ENCODE data around the gene PHACTR4.

- TF ChIP-seq ZNF263 (CRISPR knock-in tag; IDR thresholded peaks at IDR 0.05; ENCODE audit: low read depth) (no peak), CREB1 (CRISPR knock-in tag; IDR thresholded peaks at IDR 0.05) (no peak), USF1 (CRISPR knock-in tag; IDR thresholded peaks at IDR 0.05) (no peak), RORB (CRISPR knock-in tag; IDR thresholded peaks at IDR 0.05) (no peak)
Measured at GRCh38 chr1:28503117-28503516, 133.6 kb downstream of the PHACTR4 start.
